Activated naive CD8-positive, alpha-beta T cell treated with anti-CD3 and anti-CD28 coated beads, Interleukin-2, amount 10 ng/mL, durations not matched to agents 7 days and 5 days (primary cell): Measurements from ENCODE around the gene EAPP. TPM values are rescaled to one million over a fixed set of nuclear protein-coding genes. Genes with fewer than 3 reads are reported as not detected.
"Not testable (repeated sequence)": the region's sequence is repeated elsewhere in the genome, so short reads cannot be mapped to it uniquely, and the experiment has no call there.

Experiments used
- ATAC-seq: fragments of 150-1000 bp; cut with Tn5 transposase; one replicate; pipeline ENCODE4 v1.10.0; 2021; ENCODE audit warnings: low read depth, moderate library complexity
- POLR2A ChIA-PET: fragments of 350-600 bp; sonication (Branson Sonifier 250); formaldehyde crosslinking; loops from one replicate; lab custom pipeline; 2021; ENCODE audit warnings: antibody characterized with exemption; lab: Charles Lee
- DNase-seq: peaks from one replicate; pipeline ENCODE4 v3.0.0; 2021
- H3K27ac Mint-ChIP-seq: one replicate; pipeline ENCODE4 v1.8.0; 2022; ENCODE audit warnings: mild to moderate bottlenecking, mixed read lengths
- H3K27me3 Mint-ChIP-seq: one replicate; pipeline ENCODE4 v1.8.0; 2022; ENCODE audit warnings: mild to moderate bottlenecking, moderate library complexity, mixed read lengths
- H3K36me3 Mint-ChIP-seq: one replicate; pipeline ENCODE4 v1.8.0; 2021; ENCODE audit warnings: mild to moderate bottlenecking, mixed read lengths
- H3K4me1 Mint-ChIP-seq: one replicate; pipeline ENCODE4 v1.8.0; 2021; ENCODE audit warnings: mixed read lengths
- H3K4me3 Mint-ChIP-seq: one replicate; pipeline ENCODE4 v1.8.0; 2022; ENCODE audit warnings: mild to moderate bottlenecking, moderate library complexity, mixed read lengths
- H3K9me3 Mint-ChIP-seq: one replicate; pipeline ENCODE4 v1.8.0; 2021; ENCODE audit warnings: mixed read lengths
- total RNA-seq, 2 experiments: library from RNA; stranded (reverse); gene quantifications; one replicate each; pipeline ENCODE4 v1.2.3, GENCODE V29; 2021

EAPP gene
- total RNA-seq, result 10 to 100 TPM; 44.6 to 44.7 TPM

GRCh38 chr14:34539407-34540180, at the start of gene EAPP:
Gene EAPP (minus strand): TSS chr14:34539701. CDS start chr14:34539628, 73 bp downstream.
- no peaks in the 10 kb centered on the region for H3K9me3 Mint-ChIP-seq
- H3K27ac Mint-ChIP-seq, result peak within 1 kb of the TSS; percentile 97
- H3K27me3 Mint-ChIP-seq, result no peaks in the 10 kb centered on the region
- peaks cover 2% of the 10 kb centered on the region for H3K36me3 Mint-ChIP-seq
- H3K4me3 Mint-ChIP-seq, result peak within 1 kb of the TSS; percentile 96
- DNase-seq (peak; percentile 91), ATAC-seq (peak; percentile 99)
- POLR2A ChIA-PET, result interaction anchor here (0.6 to 1.5 kb wide), 2 partner anchors 15 to 45 kb away, joined by 3 to 5 read pairs; no protein-coding TSS in a partner anchor
- peaks cover 14% of the 10 kb centered on the region for H3K4me1 Mint-ChIP-seq

- Mint-ChIP-seq H3K4me1 (peaks cover 3% of the 10 kb centered on the region), H3K4me3 (no peak overlapping the region), H3K27ac (no peak overlapping the region), H3K36me3 (peaks cover 31% of the 10 kb centered on the region), H3K27me3 (no peaks in the 10 kb centered on the region), H3K9me3 (no peaks in the 10 kb centered on the region)
- ATAC-seq (no peak), DNase-seq (no peak)
- POLR2A ChIA-PET, result no interaction called here
Observed at GRCh38 chr14:34583525-34583924, 44.0 kb upstream of the EAPP start.

- Mint-ChIP-seq H3K27me3 (no peaks in the 10 kb centered on the region), H3K36me3 (peaks cover 35% of the 10 kb centered on the region), H3K4me1 (peaks cover 1% of the 10 kb centered on the region), H3K9me3 (no peaks in the 10 kb centered on the region), H3K4me3 (no peak overlapping the region), H3K27ac (no peak overlapping the region)
- POLR2A ChIA-PET, result no interaction called here
- DNase-seq (no peak), ATAC-seq (no peak)
Observed at GRCh38 chr14:34582117-34582680, 42.7 kb upstream of the EAPP start.

GRCh38 chr14:34580381-34580780, 40.9 kb upstream of the EAPP start:
- no peak overlapping the region for H3K27ac Mint-ChIP-seq
- no peak for ATAC-seq
- H3K4me3 Mint-ChIP-seq, result no peak overlapping the region
- POLR2A ChIA-PET, result no interaction called here
- no peaks in the 10 kb centered on the region for H3K27me3 Mint-ChIP-seq
- no peak for DNase-seq
- H3K36me3 Mint-ChIP-seq, result peaks cover 36% of the 10 kb centered on the region
- H3K9me3 Mint-ChIP-seq, result no peaks in the 10 kb centered on the region
- H3K4me1 Mint-ChIP-seq, result peaks cover 1% of the 10 kb centered on the region

GRCh38 chr14:34571771-34572170, 32.3 kb upstream of the EAPP start:
- POLR2A ChIA-PET, result no interaction called here
- no peaks in the 10 kb centered on the region for H3K4me1 Mint-ChIP-seq
- peaks cover 17% of the 10 kb centered on the region for H3K36me3 Mint-ChIP-seq

GRCh38 chr14:34569750-34570149, 30.2 kb upstream of the EAPP start:
- no peaks in the 10 kb centered on the region for H3K27me3 Mint-ChIP-seq
- POLR2A ChIA-PET, result no interaction called here
- no peak for ATAC-seq
- H3K36me3 Mint-ChIP-seq, result peaks cover 16% of the 10 kb centered on the region
- no peaks in the 10 kb centered on the region for H3K4me1 Mint-ChIP-seq
- H3K4me3 Mint-ChIP-seq, result no peak overlapping the region
- H3K9me3 Mint-ChIP-seq, result no peaks in the 10 kb centered on the region
- no peak overlapping the region for H3K27ac Mint-ChIP-seq
- DNase-seq, result no peak

More at GRCh38 chr14:34571771-34572170, 32.3 kb upstream of the EAPP start:
- no peak for ATAC-seq
- Mint-ChIP-seq H3K27me3 (no peaks in the 10 kb centered on the region), H3K4me3 (no peak overlapping the region), H3K9me3 (no peaks in the 10 kb centered on the region), H3K27ac (no peak overlapping the region)
- DNase-seq, result no peak

- Mint-ChIP-seq H3K4me3 (no peak overlapping the region), H3K9me3 (no peaks in the 10 kb centered on the region), H3K4me1 (no peaks in the 10 kb centered on the region), H3K27me3 (no peaks in the 10 kb centered on the region), H3K36me3 (peaks cover 16% of the 10 kb centered on the region), H3K27ac (no peak overlapping the region)
- POLR2A ChIA-PET, result interaction anchor here (0.7 kb wide), 1 partner anchor 836 kb away, joined by 3 read pairs; no protein-coding TSS in a partner anchor
- DNase-seq (no peak), ATAC-seq (no peak)
Observed at GRCh38 chr14:34568803-34569202, 29.3 kb upstream of the EAPP start.

- H3K4me1 Mint-ChIP-seq, result no peaks in the 10 kb centered on the region
- peaks cover 7% of the 10 kb centered on the region for H3K36me3 Mint-ChIP-seq
- no peak overlapping the region for H3K4me3 Mint-ChIP-seq
- no peak for ATAC-seq
- H3K27me3 Mint-ChIP-seq, result no peaks in the 10 kb centered on the region
- POLR2A ChIA-PET, result no interaction called here
- no peak overlapping the region for H3K27ac Mint-ChIP-seq
- no peaks in the 10 kb centered on the region for H3K9me3 Mint-ChIP-seq
- no peak for DNase-seq
Observed at GRCh38 chr14:34562776-34563150, 23.3 kb upstream of the EAPP start.

- H3K9me3 Mint-ChIP-seq, H3K4me1 Mint-ChIP-seq, H3K4me3 Mint-ChIP-seq, POLR2A ChIA-PET, H3K36me3 Mint-ChIP-seq, H3K27ac Mint-ChIP-seq, H3K27me3 Mint-ChIP-seq, ATAC-seq, DNase-seq: not testable (repeated sequence)
Observed at GRCh38 chr14:34562037-34562775, 22.7 kb upstream of the EAPP start.

GRCh38 chr14:34556498-34556829, 17.0 kb upstream of the EAPP start:
- H3K27me3 Mint-ChIP-seq, H3K4me3 Mint-ChIP-seq, H3K4me1 Mint-ChIP-seq, H3K36me3 Mint-ChIP-seq, DNase-seq, H3K9me3 Mint-ChIP-seq, H3K27ac Mint-ChIP-seq, POLR2A ChIA-PET: not testable (repeated sequence)
- ATAC-seq, result peak; percentile 63

- H3K36me3 Mint-ChIP-seq, H3K27ac Mint-ChIP-seq, H3K4me1 Mint-ChIP-seq, POLR2A ChIA-PET, H3K27me3 Mint-ChIP-seq, H3K9me3 Mint-ChIP-seq, DNase-seq, H3K4me3 Mint-ChIP-seq: not testable (repeated sequence)
- ATAC-seq, result peak; percentile 81
Observed at GRCh38 chr14:34555583-34556497, 16.3 kb upstream of the EAPP start.

GRCh38 chr14:34554540-34555250, 15.2 kb upstream of the EAPP start:
- no peak for ATAC-seq
- DNase-seq, result no peak
- POLR2A ChIA-PET, result interaction anchor here (0.6 to 1.2 kb wide), 4 partner anchors 14 to 376 kb away, joined by 3 to 5 read pairs (median 4); no protein-coding TSS in a partner anchor
- Mint-ChIP-seq H3K27ac (peak overlapping the region; percentile 46), H3K27me3 (no peaks in the 10 kb centered on the region), H3K4me3 (peak overlapping the region; percentile 55), H3K4me1 (peaks cover 4% of the 10 kb centered on the region), H3K9me3 (no peaks in the 10 kb centered on the region), H3K36me3 (no peaks in the 10 kb centered on the region)
